GM18907 (cell line): ENCODE data around the gene ABCA12.

Experiments used
- ATAC-seq: cut with Tn5 transposase; IDR thresholded peaks from one replicate; pipeline ENCODE4 v1.9.1; 2021; ENCODE audit warnings: mild to moderate bottlenecking, moderate library complexity; ENCODE audit not compliant: unreplicated experiment

Gene ABCA12

DNA sequence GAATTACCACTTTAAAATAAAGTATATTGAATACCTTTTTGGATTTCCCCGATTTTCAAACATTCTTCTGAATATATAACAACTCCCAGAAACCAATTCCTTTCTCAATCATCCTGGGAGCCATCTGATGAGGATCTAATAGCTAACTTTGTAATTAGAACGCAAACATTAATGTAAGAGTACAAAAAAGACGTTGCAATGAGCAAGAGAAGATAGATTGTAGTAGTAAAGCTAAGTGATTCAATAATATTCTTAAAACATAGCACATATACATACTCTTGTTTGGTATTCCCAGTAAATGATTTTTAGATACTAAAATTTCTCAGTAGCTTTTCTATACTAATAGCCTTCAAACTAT is 1.1 kb downstream of the ABCA12 start:
- no peak for ATAC-seq

DNA sequence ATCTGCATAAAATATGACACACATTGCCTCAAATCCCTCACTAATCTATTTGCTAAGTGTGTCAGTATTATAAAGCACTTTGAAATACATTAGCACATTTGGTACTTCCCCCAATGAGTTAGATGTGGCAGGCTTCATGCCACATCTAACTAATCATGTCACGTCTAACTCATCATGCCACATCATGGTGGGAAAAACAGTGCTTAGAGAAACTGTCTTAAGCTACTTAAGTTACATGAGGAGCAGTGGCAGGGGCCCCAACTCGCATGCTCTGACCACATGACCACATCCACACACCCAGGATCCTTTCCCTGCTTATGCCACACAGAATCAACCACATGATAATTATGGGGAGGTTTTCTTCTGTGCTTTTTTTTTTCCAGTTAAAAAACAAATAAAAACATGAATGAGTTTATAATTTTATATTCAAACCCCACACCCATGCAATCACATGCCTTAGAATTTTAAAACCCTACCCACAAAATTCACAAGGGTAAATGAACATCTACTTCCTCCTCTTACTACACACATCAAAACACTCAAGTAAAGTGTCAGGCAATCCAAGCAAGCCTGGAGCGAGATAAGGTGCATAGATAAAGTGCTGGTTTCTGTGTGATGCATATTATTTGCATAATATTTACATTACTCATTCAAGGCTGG is 1.6 kb downstream of the ABCA12 start:
- peak; percentile 70 for ATAC-seq

DNA sequence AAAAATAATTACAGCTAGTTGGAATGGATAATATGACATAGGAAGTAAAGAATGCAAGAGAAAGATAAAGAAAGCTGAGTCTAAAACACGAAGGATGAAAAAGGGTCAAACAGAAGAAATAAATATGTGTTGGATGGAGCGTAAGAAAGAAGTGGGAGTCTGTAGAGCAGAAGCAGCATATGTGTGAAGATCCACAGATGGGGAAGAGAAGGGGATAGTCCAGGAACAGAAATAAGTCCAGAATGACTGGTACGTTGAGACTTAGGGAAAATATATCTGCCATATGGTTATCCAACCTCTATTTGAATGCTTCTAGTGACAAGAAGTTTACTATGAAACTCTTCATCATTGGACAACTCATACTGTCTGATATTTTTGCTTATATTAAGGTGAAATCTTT is 18.0 kb downstream of the ABCA12 start:
- ATAC-seq: no peak

DNA sequence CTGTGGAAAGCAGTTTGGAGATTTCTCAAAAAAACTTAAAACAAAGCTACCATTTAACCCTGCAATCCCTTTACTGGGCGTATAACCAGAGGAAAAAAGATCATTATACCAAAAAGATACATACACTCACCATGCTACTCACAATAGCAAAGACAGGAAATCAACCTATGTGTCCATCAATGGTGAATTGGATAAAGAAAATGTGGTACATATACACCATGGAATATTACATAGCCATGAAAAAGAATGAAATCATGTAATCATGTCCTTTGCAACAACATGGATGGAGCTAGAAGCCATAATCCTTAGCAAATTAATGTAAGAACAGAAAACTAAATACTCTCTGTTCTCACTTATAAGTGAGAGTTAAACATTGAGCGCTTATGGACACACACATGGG is 18.6 kb downstream of the ABCA12 start:
- no peak for ATAC-seq

DNA sequence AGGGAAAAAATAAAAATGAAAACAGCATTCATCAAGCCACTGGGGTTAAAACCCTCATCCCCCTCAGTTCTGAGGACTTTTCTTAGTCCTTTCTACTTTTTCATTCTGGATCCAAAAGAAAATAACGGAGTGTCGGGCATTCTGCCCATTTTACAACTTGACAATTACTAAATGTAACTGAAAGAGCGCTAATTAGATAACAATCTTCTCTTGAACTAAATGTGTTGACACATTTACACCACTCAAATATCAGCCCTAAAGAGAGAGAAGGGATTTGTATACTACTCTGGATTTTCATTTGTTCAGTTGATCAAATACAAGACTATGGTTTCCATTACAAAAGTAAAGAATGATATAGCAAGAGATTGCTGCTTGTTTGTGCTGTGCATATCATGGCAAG is 27.5 kb downstream of the ABCA12 start:
- ATAC-seq: no peak

DNA sequence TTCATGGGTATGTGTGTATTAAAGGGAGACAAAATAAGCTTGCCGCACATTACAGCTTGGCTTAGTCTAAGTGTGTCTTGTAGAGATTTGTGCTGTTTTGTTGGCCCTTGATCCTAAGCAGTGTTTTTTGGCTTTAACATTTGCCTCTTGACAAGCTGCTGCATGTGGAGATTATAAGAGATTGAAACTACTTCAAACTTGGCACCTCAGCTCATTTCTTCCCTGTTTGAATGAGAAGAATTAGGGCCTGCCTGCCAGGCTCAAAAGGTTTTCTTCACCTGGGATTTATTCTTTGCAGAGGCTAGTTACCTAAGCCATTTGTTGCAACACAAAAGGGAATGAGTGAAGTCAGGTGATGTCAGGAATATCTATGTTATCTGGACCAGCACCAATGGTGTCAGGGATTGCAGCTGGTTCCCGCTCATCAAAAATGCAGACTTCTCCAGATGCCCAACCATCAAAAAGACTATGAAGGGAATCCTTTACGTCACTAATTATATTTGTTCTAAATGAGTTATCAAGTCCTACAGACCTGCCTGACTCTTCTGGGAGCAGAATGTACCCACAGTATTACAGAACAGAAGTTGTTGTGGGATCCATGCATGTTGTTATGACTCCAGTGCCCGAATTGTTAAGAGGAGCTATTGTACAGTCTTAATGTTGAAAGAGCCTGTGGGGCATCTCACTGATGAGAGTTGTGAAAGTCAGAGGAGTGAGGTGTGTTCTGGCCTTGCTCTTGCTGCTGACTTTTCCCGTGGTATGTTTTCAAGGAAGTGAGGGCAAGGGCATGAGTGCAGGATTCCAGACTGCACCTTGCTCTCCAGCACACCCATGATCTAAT is 31.0 kb downstream of the ABCA12 start:
- no peak for ATAC-seq

DNA sequence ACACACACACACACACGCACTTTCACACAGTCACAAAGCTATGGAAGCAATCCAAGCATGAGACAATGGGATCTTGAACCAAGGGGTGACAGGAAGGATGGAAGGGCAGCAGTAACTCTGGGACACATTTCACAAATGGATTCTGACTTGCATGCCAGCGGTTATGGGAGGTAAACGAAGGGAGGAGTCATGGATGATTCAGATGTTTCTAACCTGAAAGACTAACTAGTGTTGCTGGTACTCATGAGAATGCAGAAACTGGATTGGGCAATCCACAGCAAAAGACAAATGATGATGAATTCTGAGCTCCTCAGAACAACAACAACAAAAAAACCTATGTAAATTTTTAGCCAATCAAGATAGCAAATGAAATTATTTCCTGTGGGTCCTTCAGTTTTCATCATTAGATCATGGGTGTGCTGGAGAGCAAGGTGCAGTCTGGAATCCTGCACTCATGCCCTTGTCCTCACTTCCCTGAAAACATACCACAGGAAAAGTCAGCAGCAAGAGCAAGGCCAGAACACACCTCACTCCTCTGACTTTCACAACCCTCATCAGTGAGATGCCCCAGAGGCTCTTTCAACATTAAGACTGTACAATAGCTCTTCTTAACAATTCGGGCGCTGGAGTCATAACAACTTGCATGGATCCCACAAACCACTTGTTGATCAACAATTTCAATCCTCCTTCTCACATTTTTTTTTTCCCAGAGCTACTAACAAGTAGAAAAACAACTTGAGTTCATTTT is 32.6 kb downstream of the ABCA12 start:
- no peak for ATAC-seq

DNA sequence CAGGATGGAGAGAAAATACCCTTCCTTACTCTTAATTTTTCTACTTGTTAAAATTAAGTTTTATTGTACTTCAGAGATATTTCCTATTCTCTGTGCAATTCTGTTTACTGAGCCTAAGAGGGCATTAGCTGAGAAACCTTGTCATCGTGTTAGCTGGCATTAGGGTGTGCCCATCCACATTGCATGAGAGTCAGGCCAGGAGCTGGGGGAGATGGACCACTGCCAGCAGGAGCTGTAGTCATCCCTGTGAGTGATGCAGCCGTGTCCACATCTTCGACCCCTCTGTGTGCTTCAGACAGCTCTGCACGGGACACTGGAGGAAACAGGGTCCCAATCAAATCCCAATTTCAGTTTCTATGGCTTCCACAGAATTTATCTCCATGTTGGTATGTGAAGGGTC is 34.2 kb downstream of the ABCA12 start:
- ATAC-seq: no peak

DNA sequence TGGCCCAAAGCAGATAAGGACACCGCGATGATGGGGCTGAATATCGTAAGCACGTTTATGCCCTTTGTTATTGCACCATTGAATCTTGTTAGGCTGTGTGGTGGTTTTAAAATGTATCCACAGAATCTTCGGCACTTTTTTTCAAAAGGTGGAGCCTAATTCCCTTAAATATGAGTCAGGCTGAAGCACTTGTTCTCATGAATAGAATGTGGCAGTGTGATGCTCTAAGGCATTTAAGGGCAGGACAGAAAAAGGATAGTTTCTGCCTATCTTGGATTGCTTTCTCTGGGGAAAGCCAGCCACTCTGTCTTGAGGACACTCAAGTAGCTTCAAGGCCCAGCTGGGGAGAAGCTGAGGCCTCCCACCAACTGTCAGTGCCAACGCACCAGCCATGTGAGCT is 39.6 kb downstream of the ABCA12 start:
- ATAC-seq: no peak

DNA sequence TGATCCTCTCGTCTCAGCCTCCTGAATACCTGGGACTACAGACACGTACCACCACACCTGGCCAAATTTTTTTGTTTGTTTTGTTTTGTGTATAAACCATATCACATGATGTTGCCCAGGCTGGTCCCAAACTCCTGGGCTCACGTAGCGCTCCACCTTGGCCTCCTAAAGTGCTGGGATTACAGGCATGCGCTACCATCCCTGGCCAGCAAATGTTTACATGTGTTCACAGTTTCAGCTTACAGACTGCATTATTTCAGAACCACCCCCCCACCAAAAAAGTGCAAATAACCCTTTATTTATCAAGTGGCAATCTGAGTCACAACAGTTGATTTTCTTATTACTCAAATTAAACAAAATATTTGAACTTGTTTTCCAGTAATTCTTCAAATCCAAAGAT is 54.3 kb downstream of the ABCA12 start:
- no peak for ATAC-seq

DNA sequence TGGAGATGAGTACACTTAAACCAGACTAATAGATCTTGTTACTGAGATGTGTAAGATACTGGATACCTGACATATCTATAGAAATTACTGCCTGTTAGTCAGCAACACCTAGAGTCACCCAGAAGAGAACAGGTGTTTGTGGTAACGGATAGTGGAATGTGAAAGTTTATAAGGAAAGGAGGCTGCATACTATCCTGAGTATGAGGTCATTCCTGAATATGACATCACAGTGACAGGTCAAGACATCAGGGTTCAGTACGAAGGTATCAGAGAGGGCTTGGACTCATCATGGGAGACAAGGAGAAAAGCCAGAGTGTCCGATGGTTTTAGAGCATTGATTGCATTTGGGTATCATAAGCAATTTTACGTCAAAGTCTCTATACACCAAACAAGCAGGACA is 55.3 kb downstream of the ABCA12 start:
- no peak for ATAC-seq

DNA sequence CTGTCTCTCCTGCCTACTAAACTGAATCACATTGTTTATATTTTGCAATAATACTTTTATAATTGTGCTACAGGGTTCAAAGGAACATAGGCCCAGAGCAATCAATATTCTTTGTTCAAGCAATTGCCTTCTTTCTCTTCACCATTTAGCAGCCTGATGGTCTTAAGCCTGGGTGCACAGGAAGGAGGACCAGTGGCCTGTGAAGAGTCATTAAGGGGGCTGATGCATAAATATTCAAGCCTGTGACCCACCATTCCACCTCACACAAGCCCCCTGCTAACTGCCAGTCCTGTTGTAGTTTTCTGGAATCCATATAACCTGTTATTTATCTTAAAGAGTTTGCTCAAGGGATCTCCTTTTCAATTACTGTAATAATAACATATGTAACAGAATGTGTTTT is 56.0 kb downstream of the ABCA12 start:
- no peak for ATAC-seq

DNA sequence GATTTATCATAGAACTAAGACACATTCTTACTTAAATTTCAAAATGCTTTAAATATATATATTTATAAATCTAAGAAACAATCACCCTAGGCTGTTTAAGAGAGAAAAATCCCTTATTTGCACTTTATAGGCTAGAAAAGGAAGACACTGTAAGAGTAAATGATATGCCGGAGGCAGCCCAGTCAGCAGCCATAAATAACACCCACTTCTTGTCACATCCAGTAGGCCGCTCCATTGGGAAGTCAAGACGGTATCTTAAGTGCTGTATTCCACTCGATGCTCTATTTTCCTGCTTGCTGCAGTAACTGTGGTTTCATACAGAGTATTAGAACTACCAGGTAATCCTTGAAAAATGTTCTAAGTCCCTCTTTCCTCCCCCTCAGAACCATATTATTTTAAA is 57.9 kb downstream of the ABCA12 start:
- no peak for ATAC-seq

DNA sequence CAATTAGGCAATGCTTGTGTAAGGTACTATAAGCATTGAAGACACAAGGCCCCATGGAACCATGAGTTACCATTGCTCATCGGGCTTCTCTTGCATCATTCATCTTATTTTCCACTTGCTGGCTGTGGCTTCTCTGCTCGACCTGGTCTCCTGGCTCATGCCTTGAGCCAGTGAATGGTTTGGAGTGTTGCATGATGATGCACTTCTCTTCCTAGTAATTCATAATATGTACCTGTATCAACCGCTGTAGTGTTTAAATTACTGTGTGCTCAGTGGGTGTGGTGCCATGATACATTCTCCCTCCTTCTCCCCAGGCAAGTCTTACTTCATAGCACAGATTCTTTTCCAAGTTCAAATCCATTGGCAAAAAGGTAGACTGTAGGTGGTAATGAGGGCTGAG is 66.8 kb downstream of the ABCA12 start:
- no peak for ATAC-seq

DNA sequence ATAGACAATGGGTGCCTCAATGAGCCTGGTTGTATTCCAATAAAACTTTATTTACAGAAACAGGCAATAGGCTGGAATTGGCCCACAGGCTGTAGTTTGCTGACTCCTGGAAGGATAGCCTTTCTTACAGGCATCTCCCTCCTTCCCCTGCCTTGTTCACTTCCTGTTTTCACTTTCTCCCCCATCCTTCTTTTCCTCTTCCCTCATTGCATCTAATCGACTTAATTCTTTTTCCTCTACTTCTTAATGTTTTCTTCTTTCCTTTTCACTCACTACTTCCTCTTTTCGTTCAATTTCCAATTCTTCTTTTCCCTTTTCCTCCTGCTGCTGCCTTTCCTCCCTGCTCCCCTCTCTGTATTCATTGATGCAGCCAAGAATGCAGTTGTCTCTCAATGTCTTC is 70.0 kb downstream of the ABCA12 start:
- ATAC-seq: no peak

DNA sequence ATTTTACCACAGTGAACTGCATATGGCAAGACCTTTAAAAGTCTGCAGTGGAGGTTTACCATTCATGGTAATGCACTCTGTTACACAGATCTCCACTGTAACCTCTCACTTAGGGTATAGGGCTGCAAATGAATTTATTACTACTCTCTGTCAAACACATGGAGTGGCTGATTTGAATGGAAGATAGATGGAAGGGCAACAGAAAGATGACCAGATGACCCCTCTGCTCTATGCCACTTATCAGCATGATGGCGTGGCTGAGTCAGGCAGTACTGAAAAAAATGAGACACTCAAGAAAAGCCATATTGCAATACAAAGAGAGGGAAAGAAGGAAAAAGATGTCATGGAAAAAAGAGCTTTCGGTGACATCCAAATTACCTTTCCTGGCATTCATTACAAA is 72.3 kb downstream of the ABCA12 start:
- ATAC-seq: no peak

DNA sequence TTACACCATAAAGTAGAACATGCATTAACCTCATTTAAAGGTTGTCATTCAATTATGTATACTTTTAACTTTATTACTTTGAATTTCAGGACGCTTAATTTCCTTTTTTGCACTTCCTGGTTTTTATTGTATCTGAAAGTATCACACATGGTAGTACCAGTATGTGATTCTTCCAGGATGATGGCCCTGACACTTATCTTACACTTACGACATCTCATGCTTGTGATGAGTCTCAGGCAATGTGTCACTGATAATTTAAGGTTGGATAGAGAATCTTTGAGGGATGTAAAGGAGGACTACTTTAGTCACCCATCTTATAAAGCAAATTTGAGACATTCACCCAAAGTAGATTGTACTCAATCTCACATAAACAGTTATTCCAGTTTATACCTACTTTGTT is 74.9 kb downstream of the ABCA12 start:
- no peak for ATAC-seq

DNA sequence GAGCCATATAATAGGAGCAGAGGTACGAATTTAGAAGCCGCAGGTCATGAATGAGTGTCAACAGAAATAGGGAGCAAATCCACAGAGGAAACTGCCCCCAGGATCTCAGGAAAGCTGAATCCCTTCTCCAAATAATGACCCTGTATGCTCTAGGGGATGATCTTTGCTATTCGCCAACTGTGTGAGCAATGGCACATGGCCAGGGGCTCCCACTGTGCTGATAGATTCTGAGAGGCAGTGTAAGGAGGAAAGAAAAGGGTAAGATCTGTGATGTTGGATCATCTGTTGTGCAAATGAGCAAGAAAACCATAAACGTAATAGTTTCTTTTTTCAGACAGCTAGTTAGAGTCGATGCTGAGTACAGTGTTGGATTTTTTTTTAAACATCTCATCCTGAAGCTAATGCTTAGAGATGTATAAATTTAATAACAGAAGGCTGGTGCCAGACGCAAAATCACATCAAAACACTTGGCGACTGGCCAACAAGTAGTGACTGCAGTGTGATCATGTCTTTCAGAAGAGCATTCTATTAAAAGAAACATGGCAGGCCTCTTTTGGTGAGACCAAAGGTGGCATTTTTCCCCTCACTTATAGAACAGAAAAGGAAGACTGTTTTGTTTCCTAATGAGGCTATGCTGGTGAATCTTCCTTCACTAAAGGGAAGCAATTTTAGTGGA is 77.4 kb downstream of the ABCA12 start:
- no peak for ATAC-seq

DNA sequence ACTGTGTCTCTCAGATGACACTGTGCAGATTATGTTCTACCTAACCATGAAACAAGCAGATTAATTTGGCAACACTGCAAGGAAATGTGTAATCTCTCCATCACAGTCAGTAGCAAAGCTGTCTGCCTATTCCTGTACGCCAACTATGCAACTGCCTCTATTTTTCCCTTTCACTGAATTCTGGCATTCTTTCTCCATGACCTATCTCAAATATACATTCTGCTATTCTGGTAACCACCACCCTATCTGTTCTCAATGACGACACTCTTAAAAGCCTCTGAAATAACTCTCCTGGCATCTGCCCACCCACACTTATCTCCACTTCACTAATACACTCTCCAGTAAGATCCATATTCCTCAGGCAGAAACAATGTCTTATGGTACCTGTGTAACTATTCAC is 78.7 kb downstream of the ABCA12 start:
- ATAC-seq: no peak

DNA sequence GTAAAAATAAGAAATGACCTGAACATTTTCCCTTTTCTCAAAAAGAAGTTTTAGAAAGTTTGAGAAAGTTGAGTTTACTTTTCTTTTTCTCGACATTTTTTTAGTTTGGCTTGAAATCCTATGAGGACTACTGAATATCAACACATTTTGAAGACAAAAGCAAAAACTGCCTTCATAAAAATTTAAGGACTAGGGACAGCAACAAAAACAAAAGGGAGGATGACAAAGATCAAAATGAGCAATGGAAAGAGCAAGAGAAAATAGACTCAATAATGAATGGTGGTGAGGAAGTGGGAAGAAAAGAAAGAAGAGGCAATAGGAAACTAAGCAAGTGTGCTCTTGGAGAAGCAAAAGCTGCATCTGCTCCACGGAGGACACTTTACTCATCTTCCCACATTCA is 82.5 kb downstream of the ABCA12 start:
- ATAC-seq: no peak

DNA sequence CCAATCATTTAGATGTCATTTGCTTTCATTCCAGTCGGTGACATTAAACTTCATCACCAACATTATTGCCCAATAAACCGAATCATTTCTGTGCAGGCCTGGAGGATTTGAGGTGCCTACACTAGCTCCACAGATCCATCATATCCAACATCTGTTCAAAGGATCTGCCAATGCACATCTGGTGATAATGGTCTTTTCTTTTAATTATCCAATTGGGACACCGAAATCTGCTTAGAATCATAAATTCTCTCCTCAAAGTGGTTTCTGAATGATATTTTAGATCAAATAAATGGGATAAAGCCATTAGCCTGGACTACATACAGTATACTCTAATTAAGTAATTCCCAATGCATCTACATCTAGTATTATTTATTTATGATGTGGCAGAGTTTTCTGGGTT is 85.6 kb downstream of the ABCA12 start:
- no peak for ATAC-seq

DNA sequence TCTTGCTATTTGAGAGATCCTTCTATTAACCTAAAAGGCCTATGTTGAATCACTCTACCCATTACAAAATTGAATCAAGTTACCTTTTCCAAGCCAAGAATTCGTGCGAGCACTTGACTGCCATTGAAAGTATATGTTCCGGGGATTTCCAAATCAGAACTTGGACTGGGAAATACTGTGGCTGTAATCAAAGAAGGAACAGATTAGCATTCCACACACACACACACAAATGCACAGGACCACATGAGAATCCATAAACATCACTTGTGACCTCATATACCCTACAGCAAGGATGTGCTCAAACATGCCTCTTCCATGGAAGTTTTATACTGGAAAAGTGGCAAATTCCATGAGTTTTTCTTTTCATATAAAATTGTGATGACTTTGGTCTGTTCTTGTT is 86.0 kb downstream of the ABCA12 start:
- no peak for ATAC-seq
